GM19240 (cell line): ENCODE measurements around the gene SHFL.

Source experiments
- DNase-seq: peaks from one replicate; pipeline ENCODE4 v3.0.0; 2011; ENCODE audit warnings: low spot score; ENCODE audit not compliant: insufficient read length

SHFL gene

GRCh38 chr19:10085641-10086590 is at the start of gene SHFL:
Gene SHFL, plus strand, starts transcription at chr19:10086317. Its CDS starts 111 bp downstream, at chr19:10086428.
- peak; percentile 86 for DNase-seq

DNA sequence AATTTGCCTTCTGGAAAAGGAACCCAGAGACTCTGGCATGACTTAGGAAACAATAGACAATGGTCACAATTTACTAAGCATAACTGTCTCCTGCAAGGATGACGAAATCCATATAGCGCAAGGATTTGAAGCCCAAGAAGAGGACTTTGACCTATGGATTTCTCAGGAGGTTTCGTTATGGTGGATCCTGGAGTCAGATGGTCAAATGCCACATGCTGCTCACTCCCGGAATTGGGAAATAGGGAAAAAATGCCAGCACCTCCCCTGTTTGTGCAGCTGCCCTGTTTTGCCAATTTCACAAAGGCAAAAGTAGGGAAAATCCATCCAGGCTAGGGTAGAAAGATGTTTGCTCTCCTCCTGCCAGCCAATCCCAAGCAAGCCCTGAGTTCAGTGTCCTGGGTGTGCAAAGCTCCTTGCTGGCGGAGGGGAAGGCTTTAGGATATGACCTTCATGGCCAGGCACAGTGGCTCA is 49.5 kb upstream of the SHFL start:
- no peak for DNase-seq

DNA sequence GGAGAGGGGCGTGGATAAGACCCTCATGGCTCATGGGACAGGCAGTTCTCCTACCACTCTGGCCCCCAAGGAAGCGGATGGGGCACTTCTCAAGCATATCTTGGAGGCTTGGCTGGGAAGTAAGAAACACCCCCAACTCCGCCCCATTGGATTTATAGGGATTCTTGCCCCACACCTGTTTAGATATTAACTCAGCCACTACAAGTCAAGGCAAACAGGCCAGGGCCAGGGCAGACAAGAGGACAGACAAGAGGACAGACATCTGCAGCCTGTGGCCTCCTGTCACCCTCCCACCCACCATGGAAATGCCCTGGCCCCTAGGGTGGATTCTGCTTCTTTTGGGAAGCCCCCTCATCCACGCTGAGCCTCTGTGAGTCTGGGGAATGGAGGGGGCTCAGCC is 48.8 kb upstream of the SHFL start:
- no peak for DNase-seq

- no peak for DNase-seq
These were observed 48.3 kb upstream of the SHFL start for GRCh38 chr19:10037809-10038208.

DNA sequence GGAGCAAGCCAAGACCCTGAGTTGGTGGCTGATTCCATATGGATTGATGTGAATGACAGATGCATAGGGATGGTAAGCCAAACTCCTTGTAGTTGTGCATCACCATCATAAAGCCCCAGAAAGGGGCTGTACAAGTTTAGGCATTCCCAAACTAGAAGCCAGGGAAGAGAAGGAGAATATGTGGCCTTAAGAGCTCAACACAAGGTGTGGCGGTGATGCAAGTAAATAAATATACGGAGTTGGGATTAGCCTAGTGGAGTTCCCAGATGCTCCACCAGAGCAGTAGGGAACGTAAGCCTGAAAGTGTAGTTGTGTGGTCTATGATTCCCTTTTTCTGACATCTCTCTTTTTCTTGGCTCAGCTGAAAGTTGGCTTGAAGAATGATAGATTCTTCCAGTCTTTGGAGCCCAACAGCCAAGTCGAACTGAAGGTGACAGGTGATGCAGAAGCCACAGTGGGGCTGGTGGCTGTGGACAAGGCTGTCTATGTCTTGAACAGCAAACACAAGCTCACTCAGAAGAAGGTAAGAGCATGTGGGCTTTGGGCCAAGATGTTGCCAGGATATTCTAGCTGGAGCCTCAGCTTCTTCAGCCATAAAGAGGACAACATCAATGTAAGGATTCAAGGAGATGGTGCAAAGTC is 42.7 kb upstream of the SHFL start:
- no peak for DNase-seq

DNA sequence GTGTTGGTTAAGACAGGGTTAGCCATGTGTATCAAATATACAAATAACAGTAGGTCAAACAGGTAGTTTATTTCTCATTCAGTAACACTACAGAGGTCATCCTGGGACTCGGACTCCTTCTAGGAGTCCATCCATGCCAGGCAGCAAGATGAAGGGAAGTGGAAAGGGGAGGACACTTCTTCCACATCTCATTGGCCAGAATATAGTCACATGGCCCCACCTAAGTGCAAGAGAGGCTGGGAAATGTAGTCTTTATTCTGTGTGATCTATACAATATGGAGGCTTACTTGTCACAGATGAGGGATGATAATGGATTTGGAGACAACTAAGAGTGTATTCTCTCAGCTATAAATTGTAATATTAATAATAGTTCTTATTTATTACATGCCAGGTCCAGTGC is 41.7 kb upstream of the SHFL start:
- no peak for DNase-seq

GRCh38 chr19:10045371-10045770 is 40.7 kb upstream of the SHFL start:
- no peak for DNase-seq

DNA sequence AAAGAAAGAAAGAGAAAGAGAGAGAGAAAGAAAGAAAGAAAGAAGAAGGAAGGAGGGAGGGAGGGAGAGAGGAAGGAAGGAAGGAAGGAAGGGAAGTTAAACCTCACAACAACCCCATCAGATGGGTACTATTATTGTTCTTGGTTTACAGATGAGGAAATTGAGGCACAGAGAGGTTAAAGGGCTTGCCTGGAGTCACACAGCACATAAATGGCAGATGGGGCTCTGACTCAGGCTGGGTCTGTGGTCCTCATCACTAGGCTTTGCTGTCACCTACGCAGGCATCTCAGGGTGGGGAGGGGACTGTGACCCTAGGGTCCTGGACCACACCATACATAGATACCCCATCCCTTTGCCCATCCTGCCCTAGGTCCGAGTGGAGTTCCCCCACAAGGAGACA is 36.5 kb upstream of the SHFL start:
- no peak for DNase-seq

DNA sequence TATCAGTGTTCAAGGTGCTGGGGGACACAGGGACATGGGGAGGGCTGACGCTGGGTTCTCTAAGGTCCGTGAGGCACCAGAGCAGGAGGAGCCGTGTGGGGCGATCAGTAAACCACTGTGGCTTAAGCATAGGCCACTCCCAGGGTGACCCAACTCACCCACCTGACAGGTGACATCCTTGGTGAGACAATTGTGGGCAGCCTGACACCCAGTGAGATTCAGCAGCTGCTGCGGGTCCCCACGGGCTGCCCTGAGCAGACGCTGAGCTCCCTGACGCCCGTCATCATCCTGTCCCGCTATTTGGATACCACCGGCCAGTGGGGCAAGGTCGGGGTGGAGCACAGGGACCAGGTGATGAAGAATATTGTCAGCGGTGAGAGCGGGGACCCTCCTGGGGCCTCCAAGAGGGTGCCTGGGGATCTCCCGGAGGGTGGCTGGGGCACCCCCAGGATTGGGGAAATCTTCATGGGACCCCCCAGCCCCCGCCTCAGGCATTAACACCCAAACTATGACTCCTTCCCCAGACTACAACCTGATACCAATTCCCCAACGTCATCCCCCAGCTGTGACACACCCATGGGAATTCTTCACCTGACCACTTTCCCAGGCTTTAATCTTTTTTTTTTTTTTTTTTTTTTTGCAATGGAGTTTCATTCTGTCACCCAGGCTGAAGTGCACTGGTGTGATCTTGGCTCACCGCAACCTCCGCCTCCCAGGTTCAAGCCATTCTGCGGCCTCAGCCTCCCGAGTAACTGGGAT is 33.3 kb upstream of the SHFL start:
- no peak for DNase-seq

- DNase-seq: no peak
These were observed 24.3 kb upstream of the SHFL start for GRCh38 chr19:10061717-10062310.

GRCh38 chr19:10068205-10068604 is 17.9 kb upstream of the SHFL start:
- DNase-seq: no peak

DNA sequence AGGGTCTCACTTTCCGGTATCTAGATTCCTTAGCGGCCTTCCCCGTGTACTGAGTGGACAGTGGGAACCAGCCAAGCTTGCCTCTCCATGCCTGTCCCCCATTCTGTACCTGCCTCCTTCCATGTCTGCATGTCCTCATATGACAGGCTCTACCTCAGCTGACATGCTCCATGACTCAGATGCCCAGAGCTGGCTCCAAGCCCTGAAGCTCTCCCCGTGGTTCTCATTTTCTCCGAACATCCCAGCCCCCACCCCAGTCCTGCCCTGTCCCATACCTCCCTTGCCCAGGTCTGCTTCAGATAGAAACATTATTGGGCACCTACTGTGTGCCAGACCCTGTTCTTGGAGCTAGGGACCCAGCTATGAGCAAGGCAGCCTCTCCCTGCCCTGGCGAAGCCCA is 17.1 kb upstream of the SHFL start:
- no peak for DNase-seq

DNA sequence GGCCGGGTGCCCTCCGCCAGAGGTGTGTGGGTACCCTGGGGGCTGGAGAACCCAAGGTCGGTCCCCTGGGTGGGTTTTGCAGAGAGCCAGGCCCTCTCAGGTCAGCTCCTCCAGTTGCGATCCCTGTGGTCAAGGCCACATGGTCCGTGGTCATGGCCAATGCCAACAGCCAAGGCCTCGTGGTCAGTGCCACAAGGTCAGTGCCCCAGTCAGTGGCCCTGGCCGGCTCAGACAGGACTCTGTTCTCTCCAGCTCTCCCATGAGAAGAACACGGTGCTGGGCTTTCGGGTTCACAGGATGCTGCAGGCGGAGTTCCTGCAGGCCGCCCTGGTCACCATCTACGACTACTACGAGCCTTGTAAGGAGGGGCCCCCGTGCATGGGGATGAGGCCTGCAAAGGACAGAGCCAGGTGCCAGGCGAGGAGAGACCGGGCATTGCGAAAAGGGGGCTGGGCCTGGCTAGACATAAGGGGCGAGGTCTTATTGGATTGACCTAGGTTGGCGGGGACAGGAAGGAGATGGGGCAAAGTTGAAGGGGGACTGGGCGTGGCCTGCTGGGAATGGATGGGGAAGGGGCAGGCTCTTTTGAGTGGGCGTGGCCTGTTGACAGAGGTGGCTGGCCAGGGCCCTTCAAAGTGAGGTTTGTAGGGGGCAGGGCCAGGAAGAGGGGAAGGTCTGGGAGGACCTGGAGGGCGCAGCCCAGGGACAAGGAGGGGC is 15.2 kb upstream of the SHFL start:
- no peak for DNase-seq

- DNase-seq: no peak
These were observed 12.0 kb upstream of the SHFL start for GRCh38 chr19:10074153-10074552.

- no peak for DNase-seq
These were observed 9.6 kb upstream of the SHFL start for GRCh38 chr19:10076535-10076934.

GRCh38 chr19:10078329-10078728 is 7.8 kb upstream of the SHFL start:
- DNase-seq: no peak

- DNase-seq: no peak
These were observed 7.1 kb upstream of the SHFL start for GRCh38 chr19:10079031-10079453.

DNA sequence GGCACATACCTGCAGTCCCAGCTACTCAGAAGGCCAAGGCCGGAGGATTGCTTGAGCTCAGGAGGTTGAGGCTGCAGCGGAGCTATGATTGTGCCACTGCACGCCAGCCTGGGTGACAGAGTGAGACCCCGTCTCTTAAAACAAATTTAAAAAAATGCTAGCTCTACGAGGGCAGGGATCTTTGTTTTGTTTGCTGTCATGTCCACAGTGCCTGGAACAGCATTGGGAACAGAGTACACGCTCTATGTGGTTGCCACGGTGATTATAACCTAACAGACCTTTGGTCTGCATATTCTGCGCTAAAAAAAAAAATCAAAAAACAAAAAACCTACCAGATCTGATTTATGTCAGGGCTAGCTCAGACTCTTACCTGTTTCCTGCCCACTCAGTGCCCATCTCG is 2.2 kb upstream of the SHFL start:
- no peak for DNase-seq

- no peak for DNase-seq
These were observed 1.3 kb upstream of the SHFL start for GRCh38 chr19:10084803-10085202.

DNA sequence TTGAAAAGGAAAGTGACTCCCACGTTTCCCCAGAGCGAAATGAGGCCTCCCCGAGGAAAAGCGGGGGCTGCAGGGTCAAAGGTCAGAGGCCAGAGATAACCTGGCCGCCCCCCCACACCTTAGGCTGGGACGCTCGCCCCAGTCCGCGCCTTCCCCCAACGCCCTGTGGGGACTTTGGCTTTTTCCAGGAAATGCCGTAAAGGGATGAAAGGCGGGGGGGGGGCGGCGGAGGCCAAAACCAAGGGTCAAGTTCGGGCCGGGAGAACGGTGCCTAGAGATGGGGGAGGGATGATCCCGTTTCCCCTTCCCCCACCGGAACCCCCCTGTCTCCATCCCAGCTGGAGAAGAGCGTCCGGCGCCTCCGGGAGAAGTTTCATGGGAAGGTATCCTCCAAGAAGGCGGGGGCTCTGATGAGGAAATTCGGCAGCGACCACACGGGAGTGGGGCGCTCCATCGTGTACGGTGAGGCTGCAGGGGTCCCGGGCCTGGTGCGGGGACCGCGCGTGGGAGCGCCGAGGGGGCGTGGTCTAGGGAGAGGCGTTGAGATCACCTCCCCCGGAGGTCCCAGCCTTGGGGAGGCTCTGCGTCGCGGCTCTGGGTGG is 575 bp downstream of the SHFL start:
- DNase-seq: no peak
